ENCODE data around the gene NAMPT.

NAMPT gene

GRCh38 chr7:106270122-106270977, 14.4 kb downstream of the NAMPT start:
- no peak for DNase-seq (ENCODE audit: low read depth)

DNA sequence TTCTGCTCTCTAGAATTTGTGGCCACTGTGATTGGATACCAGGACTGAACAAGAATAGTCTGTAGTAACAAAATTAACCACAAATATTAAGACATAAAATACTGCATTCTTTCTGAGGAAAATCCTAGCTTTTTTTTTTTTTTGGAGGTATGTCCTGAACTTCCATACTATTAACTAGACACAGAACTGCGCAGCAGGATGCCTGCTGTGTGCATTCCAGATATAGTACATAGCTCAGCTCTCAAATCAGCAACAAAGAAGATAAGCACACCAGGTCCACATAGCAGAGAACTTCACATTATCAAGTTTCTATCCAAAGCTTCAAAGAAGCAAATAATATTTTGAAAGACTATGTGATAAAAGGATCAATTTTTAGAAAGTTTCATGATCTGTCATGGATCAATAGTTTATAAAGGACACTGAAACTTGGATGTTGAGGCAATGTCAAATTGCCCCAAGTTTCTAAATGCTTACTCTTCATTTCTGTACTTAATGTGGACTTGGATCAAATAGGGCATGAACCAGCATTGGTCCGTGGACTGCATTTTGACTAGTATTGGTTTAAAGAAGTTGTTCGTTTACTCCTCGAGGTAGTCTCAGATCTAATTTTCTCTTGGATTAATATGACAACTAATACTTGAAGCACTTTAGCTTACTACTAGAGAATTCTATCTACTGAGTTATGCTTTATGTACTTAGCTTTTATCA, 15.4 kb downstream of the NAMPT start:
- DNase-seq (ENCODE audit: low read depth) = no peak

- no peak for DNase-seq (ENCODE audit: low read depth)
Measured at GRCh38 chr7:106265133-106265532, 19.6 kb downstream of the NAMPT start.

GRCh38 chr7:106262221-106262881, 22.4 kb downstream of the NAMPT start:
- DNase-seq (ENCODE audit: low read depth) = no peak

- no peak for DNase-seq (ENCODE audit: low read depth)
Measured at GRCh38 chr7:106260136-106260561, 24.6 kb downstream of the NAMPT start.

DNA sequence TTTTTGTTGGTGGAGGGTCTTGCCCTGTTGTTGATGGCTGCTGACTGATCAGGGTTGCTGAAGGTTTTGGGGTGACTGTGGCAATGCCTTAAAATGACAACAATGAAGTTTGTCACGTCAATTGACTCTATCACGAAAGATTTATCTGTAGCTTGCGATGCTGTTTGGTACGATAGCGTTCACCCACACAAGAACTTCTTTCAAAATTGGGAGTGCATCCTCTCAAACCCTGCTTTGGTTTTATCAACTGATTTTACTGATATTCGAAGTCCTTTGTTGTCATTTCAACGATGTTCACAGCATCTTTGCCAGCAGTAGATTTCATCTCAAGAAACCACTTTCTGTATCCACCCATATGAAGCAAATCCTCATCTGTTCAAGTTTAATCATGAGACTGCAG, 26.0 kb downstream of the NAMPT start:
- no peak for DNase-seq (ENCODE audit: low read depth)

DNA sequence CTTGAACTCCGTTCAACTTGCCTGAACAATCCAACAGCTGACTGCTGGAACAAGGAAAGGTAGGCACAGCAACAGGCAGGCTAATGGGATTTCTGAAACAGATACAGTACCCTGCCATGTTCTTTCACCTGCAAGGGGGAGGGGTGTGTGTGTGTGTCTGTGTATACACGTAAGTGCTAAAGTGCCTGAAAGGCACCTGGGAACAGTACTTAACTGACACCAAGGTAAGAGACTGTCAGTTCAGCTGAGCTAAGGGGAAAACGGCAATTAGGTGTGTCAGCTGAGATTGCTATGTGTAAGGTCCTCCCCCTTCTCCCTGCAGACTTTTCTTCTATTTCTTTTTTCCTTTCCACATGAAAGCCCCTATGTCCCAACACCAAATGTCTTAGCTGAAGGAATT, 27.0 kb downstream of the NAMPT start:
- DNase-seq (ENCODE audit: low read depth) = no peak

DNA sequence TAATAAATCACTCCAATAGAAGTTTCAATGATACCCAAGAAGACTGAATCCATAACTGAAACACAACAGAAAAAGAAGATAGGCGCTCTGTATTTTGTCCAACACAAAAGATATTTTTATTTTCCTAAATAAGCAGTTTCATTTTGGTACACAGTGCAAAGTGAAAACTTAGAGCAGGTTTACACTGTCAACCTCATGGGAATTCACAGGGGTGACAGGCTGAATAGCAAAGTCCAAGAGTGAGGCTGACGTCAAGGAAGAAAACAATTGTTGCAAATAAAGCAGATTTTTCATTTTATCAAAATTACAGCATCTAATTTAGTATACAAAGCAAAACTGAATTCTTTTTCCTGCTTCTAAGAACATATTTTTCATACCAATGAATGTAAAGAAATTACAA, 28.6 kb downstream of the NAMPT start:
- no peak for DNase-seq (ENCODE audit: low read depth)

DNA sequence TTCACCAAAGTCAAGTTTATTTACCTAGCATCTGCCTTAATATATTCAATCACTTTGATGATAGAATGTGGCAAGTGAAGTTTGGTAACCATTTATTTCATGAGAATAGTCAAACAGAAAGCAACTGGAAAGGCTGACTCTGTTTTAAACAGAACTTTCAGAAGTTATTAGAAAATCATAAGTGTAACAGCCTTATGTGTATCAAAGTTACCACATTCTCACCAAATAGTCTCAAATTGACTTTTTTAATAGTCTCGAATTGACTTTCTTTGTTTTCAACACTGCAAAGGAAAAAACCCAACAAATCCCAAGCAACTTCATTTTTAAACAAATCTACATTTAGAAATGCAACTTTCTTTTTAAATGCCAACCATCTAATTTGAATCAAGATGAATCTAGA, 29.5 kb downstream of the NAMPT start:
- DNase-seq (ENCODE audit: low read depth) = no peak

- DNase-seq (ENCODE audit: low read depth) = no peak
Measured at GRCh38 chr7:106254525-106255116, 30.2 kb downstream of the NAMPT start.

DNA sequence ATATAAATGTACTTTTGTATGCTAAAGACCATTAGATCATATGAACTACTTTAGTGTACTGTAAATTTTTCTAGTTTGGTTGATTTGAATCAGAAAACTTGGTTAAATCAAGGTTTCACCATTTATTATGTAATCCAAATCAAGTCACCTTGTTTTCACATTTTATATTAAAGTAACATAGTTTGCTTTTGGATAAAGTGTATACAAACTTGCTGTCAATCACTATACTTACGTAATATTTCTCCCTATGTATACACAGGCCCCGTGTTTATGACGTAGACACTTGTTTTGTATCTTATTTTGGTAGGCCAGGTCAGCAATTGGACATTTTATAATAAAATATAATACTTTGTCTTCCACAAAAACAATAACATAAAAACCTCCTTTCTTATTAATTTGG, 32.2 kb downstream of the NAMPT start:
- no peak for DNase-seq (ENCODE audit: low read depth)

GRCh38 chr7:106249488-106249887, 35.3 kb downstream of the NAMPT start:
- DNase-seq (ENCODE audit: low read depth) = no peak

- DNase-seq (ENCODE audit: low read depth) = no peak
Measured at GRCh38 chr7:106248600-106248999, 36.2 kb downstream of the NAMPT start.

DNA sequence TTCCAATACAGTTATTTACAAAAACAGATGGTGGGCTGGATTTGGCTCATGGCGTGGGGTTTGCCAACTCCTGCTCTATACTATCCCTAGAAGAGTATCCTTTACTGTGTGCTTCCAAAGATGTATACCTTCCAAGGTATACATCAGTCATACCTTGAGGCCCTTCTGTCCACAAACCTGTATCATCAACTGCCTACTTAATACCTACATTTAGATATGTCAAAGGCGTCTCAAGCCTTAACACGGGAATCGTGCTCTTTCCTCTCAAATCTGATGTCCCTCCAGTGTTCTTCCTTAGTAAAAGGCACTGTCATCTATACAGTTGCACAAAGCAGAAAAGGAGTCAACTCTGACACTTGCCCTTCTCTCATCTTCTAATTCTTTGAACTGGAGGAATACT, 36.9 kb downstream of the NAMPT start:
- DNase-seq (ENCODE audit: low read depth) = no peak

GRCh38 chr7:106246902-106247711, 37.7 kb downstream of the NAMPT start:
- no peak for DNase-seq (ENCODE audit: low read depth)

DNA sequence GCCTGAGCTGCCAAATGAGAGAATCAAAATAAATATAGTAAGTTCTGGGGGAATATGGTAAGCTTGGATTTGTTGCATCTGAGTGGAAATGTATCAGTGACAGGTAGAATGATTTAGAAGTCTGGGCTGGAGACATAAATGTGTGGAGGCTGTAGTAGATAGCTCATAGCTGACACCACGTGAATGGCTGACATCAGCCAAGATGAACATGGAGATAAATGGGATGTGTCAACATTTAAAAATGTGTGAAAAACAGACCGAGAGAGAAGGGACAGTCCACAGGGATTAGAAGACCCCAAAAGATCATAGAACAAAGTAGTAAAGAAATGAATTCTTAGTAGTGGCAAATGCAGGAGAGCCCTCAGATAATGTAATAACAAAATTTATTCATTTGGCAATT, 40.9 kb downstream of the NAMPT start:
- DNase-seq (ENCODE audit: low read depth) = no peak

GRCh38 chr7:106239406-106239805, 45.4 kb downstream of the NAMPT start:
- DNase-seq (ENCODE audit: low read depth) = no peak

GRCh38 chr7:106238830-106239229, 46.0 kb downstream of the NAMPT start:
- DNase-seq (ENCODE audit: low read depth) = no peak

DNA sequence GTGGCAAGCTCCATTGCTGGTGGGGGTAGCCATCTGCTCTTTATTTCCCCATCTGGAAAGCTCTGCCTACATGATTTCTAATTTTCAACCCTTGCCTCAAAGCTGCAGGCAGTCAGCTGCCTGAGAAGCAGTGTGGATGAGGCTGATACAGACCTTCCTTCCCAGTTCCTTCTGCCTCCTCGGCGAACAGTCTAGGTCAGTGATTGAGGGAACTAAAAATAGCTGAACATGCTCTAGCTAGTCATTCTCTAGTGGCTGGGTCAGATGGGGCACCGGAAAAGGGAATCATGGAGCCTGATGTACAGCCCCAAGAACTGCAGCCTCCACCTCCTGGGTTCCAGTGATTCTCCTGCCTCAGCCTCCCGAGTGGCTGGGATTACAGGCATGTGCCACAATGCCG, 48.7 kb downstream of the NAMPT start:
- no peak for DNase-seq (ENCODE audit: low read depth)

GRCh38 chr7:106234425-106234824, 50.4 kb downstream of the NAMPT start:
- no peak for DNase-seq (ENCODE audit: low read depth)

DNA sequence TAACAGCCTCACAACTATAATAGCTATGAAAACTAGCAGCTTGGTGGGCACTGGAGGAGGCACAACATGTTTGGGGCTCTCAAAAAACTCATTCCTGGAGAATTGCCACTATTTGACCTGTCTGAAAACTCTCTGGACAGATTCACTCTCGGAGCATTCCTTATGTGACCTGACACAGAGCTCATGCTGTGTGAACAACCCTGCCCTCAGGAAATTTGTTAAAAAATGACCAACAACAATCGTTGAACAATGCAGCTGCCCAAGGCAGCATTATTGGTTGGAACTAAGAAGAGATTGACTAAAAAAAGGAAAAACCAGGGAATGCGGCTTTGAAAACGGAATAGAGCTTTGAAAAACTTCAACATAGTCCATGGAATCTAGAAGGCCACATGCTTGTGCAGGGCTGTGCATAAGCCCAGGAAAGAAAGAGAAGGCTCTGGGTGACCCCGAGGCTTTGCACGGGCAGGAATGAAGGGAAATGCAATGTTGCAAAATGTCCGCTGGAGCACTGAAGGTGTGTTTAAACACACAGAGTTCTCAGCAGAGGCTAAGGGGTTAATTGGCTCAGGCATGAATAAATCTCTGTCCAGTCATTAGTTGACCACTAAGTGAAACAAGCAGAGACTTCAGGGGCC, 52.8 kb downstream of the NAMPT start:
- DNase-seq (ENCODE audit: low read depth) = no peak
